ENCODE results near the gene GABRB3. TPM values are rescaled to one million over a fixed set of nuclear protein-coding genes. Genes with fewer than 3 reads are reported as not detected.

GABRB3 gene
- total RNA-seq, 2 experiments from 2014 or later, result 0.11 to 0.13 TPM

Other genes starting within 250 kb of the GABRB3 start
- gene GABRA5, start 94.0 kb upstream of the GABRB3 start, total RNA-seq, result not detected
- gene GABRG3, start 198.1 kb upstream of the GABRB3 start, total RNA-seq, result not detected